Right cardiac atrium (tissue), 5 donors: Measurements from ENCODE around the gene DMBT1. TPM values are rescaled to one million over a fixed set of nuclear protein-coding genes. Genes with fewer than 3 reads are reported as not detected.
A peak's percentile ranks its signal among the peaks of the same experiment; 100 is the strongest.

ENCODE experiments used
- ATAC-seq, 2 donors: fragments of 200-7000 bp; cut with Tn5 transposase; one replicate each; pipeline versions ENCODE4 v1.8.0 to v1.9.1; 2020; ENCODE audit warnings: moderate library complexity in 2 of 2, mild to moderate bottlenecking in 1 of 2
- DNase-seq, 3 donors: peaks; one replicate each; pipeline ENCODE4 v3.0.0-alpha.2; 2020
- H3K27ac ChIP-seq: one replicate; pipeline ENCODE4 v1.5.1; 2013; ENCODE audit warnings: mild to moderate bottlenecking, low read length, control low read depth, moderate library complexity
- H3K27me3 ChIP-seq: one replicate; pipeline ENCODE4 v1.6.1; 2013; ENCODE audit not compliant: control insufficient read depth, insufficient read depth
- H3K4me1 ChIP-seq: one replicate; pipeline ENCODE4 v1.6.1; 2013; ENCODE audit warnings: low read length; ENCODE audit not compliant: control insufficient read depth, insufficient read depth
- H3K4me3 ChIP-seq: one replicate; pipeline ENCODE4 v1.5.1; 2013; ENCODE audit warnings: low read length, control low read depth
- H3K9me3 ChIP-seq: one replicate; pipeline ENCODE4 v1.6.1; 2013; ENCODE audit warnings: low read length; ENCODE audit not compliant: control insufficient read depth
- WGBS: extraction: QIAGEN DNeasy Blood & Tissue Kit; methylation state at CpG from one replicate; pipeline ENCODE4 v1.1.7; 2013; 5-methylcytosine and 5-hydroxymethylcytosine counted together
- intact Hi-C, 4 donors: fragments of 100-400 bp; cut with DNase I; formaldehyde crosslinking; loops; one replicate each; pipeline versions ENCODE4 v1.11.0 to v1.14.0; 2022 to 2023
- polyA plus RNA-seq: library from polyadenylated mRNA; stranded (reverse); fragments of 200-250 nt; gene quantifications from one replicate; pipeline ENCODE4 v1.2.3, GENCODE V29; 2013
- total RNA-seq, 4 donors: library from RNA; stranded (reverse); fragmentation: NEBNext Ultra II Directional; extraction: Animal tissue kit (Norgen Biotek cat#: 25700); gene quantifications; one replicate each; pipeline ENCODE4 v1.2.1, GENCODE V29; 2021
- donor health status: healthy with polysubstance abuse.
- donor health status: DM: no; HTN: yes; CAD: no.
- donor health status: DM: no; HTN: no; CAD: no.
- donor health status: DM: no; HTN: yes; CAD: no; lungs with severe emphysema.
- donor health status: DM: yes; HTN: yes; CAD: no.

The DMBT1 gene
- total and polyA plus RNA-seq, 5 donors: 0.06 to 0.17 (median 0.09) TPM

DNA sequence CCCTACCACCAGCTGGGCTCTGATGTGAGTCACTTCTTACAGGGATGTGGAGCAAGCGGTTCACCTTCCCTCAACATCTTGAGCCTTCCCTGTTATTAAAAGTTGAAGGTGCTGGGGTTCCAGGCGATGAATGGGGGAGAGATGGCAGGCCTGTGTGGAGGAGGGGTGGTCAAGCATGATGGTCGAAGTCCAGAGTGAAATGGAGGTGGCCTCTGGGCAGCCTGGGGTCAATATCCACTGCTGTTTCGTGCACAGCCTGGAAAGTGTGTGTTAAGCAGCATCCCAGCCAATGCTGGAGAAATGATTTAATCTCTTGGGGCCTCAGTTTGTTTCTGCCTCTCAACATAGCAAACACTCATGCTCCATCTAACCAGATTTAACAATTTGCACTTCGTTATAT is 33.7 kb upstream of the DMBT1 start:
- no peaks in the 10 kb centered on the region for H3K4me1 ChIP-seq
- no peaks in the 10 kb centered on the region for H3K9me3 ChIP-seq
- no peak overlapping the region for H3K27ac ChIP-seq
- ATAC-seq (no peak), DNase-seq (no peak)
- H3K27me3 ChIP-seq: no peaks in the 10 kb centered on the region
- WGBS: 80% methylated on average over 5 of the region's 5 CpGs
- intact Hi-C loops: no loop called here
- no peak overlapping the region for H3K4me3 ChIP-seq

- no peak overlapping the region for H3K27ac ChIP-seq
- DNase-seq: peak; percentile 68 to 79 (median 77)
- intact Hi-C loops: no loop called here
- ATAC-seq: peak; percentile 78 to 97
- no peaks in the 10 kb centered on the region for H3K27me3 ChIP-seq
- 54% methylated on average over 11 of the region's 11 CpGs for WGBS
- H3K4me3 ChIP-seq: no peak overlapping the region
- H3K4me1 ChIP-seq: no peaks in the 10 kb centered on the region
- H3K9me3 ChIP-seq: no peaks in the 10 kb centered on the region
Measured at GRCh38 chr10:122530177-122530576, 30.4 kb upstream of the DMBT1 start.

DNA sequence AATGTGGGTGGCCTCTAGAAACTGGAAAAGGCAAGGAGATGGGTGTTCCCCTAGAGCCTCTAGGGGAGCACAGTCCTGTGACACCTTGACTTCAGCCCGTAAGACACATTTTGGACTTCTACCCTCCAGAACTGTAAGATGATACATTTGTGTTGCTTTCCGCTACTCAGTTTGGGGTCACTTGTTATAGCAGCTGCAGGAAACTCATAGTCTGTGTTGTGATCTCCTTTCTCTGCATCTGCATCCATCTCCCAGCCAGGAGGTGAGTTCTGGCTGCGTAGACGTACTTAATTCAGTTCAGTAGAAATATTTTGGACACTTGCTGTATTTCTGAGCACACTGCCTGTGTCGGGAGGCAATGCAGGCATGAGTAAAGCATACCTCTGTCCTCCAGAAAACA is 29.3 kb upstream of the DMBT1 start:
- intact Hi-C loops: no loop called here
- no peaks in the 10 kb centered on the region for H3K4me1 ChIP-seq
- H3K27ac ChIP-seq: no peak overlapping the region
- no peak for DNase-seq
- H3K9me3 ChIP-seq: no peaks in the 10 kb centered on the region
- H3K27me3 ChIP-seq: no peaks in the 10 kb centered on the region
- ATAC-seq: no peak
- WGBS: 94% methylated on average over 5 of the region's 5 CpGs
- no peak overlapping the region for H3K4me3 ChIP-seq

DNA sequence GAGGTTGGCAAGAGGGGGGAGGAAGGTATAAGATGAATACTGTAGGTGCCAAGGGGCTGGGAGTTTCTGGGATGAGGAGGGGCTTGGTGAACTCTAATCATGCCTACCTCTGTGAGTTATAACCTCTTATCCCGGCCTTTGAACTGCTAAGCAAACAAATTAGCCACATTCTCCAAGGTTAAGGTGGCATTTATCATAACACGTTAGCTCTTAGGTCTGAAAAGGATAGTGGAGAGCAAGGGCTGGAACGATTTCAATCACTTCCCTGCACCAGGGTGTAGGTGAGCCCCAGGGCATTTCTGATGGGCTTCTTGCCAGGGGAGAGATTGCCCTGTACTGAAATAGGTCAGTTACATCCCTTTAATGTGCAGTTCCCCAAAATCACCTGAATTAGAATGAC is 28.6 kb upstream of the DMBT1 start:
- Histone ChIP-seq H3K4me1 (no peaks in the 10 kb centered on the region), H3K27me3 (no peaks in the 10 kb centered on the region), H3K27ac (no peak overlapping the region), H3K9me3 (no peaks in the 10 kb centered on the region), H3K4me3 (no peak overlapping the region)
- WGBS: 36% methylated on average over 3 of the region's 3 CpGs
- ATAC-seq (no peak), DNase-seq (no peak)
- intact Hi-C loops: no loop called here

GRCh38 chr10:122532601-122533296 is 27.8 kb upstream of the DMBT1 start:
- Histone ChIP-seq H3K27me3 (no peaks in the 10 kb centered on the region), H3K9me3 (no peaks in the 10 kb centered on the region), H3K4me3 (no peak overlapping the region), H3K27ac (no peak overlapping the region), H3K4me1 (no peaks in the 10 kb centered on the region)
- no peak for DNase-seq
- 92% methylated on average over 6 of the region's 6 CpGs for WGBS
- no peak for ATAC-seq
- intact Hi-C loops: no loop called here

- H3K9me3 ChIP-seq: no peaks in the 10 kb centered on the region
- H3K4me1 ChIP-seq: no peaks in the 10 kb centered on the region
- no peak overlapping the region for H3K27ac ChIP-seq
- WGBS: 98% methylated on average over 2 of the region's 2 CpGs
- no peak overlapping the region for H3K4me3 ChIP-seq
- DNase-seq (no peak), ATAC-seq (no peak)
- intact Hi-C loops: no loop called here
- H3K27me3 ChIP-seq: no peaks in the 10 kb centered on the region
Measured at GRCh38 chr10:122537545-122537944, 23.0 kb upstream of the DMBT1 start.

DNA sequence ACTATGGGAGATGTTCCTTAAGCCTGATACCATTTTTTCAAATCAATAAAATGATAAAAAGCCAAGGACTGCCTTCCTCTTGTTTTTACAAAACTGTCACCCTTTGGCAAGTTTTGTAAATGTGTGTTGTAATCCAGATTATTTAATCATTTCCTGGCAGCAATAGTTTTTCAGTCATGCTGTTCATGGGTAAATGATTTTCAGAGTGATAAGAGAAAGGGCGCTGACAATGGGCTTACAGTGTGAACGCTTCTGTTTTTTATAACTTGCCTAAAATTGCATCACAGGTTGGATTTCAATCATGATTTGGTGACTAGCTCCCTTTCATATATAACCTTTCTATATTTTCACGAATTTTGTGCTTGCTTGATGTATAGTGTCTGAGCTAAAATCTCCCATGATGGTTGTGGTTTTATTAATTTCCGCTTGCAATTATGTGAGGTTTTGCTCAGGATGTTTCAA is 19.0 kb upstream of the DMBT1 start:
- H3K27me3 ChIP-seq: no peaks in the 10 kb centered on the region
- H3K4me1 ChIP-seq: no peaks in the 10 kb centered on the region
- no peak overlapping the region for H3K27ac ChIP-seq
- no peaks in the 10 kb centered on the region for H3K9me3 ChIP-seq
- DNase-seq: no peak
- no peak for ATAC-seq
- intact Hi-C loops: no loop called here
- WGBS: 47% methylated on average over 4 of the region's 4 CpGs
- H3K4me3 ChIP-seq: no peak overlapping the region

DNA sequence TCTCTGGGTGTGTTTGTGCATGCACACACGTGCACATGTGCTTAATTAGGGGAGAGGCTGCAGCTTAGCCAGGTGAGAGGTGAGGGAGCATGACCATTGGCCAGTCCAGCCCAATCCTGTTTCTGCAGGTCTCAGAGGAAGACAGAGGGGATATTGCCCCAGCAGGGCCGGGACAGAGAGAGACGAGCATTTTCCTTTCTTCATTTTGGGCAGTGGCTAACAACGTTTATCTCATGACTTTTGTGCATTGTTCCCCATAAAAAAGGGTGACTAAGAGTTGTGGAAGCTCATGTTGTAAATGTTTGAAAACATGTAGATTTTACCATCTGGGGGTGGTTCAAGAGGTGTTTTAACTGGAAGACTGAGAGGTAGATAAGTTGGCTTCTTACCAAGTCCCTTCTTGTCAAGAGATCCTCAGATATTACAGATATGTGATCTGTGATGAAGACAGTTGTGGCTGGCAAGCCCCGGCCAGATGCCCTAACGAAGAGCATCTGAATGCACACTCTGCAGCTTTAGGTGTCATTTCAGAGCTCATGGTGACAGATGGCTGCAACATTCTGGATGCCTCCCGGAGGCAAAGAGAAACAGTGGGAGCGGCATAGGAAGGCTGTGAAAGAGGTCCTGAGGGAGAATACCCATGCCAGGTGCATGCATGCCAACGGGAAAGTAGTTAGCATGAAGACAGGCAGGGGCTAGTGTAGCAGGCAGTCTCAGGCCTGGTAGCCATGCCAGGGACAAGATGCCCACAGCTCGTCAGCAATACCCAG is 16.7 kb upstream of the DMBT1 start:
- intact Hi-C loops: no loop called here
- DNase-seq (no peak), ATAC-seq (no peak)
- 87% methylated on average over 10 of the region's 10 CpGs for WGBS
- H3K27me3 ChIP-seq: no peaks in the 10 kb centered on the region
- no peak overlapping the region for H3K27ac ChIP-seq
- H3K9me3 ChIP-seq: no peaks in the 10 kb centered on the region
- H3K4me3 ChIP-seq: no peak overlapping the region
- no peaks in the 10 kb centered on the region for H3K4me1 ChIP-seq

GRCh38 chr10:122544493-122544892 is 16.1 kb upstream of the DMBT1 start:
- Histone ChIP-seq H3K9me3 (no peaks in the 10 kb centered on the region), H3K4me1 (no peaks in the 10 kb centered on the region), H3K27ac (no peak overlapping the region), H3K27me3 (no peaks in the 10 kb centered on the region), H3K4me3 (no peak overlapping the region)
- WGBS: 91% methylated on average over 8 of the region's 8 CpGs
- intact Hi-C loops: no loop called here
- no peak for ATAC-seq
- no peak for DNase-seq

DNA sequence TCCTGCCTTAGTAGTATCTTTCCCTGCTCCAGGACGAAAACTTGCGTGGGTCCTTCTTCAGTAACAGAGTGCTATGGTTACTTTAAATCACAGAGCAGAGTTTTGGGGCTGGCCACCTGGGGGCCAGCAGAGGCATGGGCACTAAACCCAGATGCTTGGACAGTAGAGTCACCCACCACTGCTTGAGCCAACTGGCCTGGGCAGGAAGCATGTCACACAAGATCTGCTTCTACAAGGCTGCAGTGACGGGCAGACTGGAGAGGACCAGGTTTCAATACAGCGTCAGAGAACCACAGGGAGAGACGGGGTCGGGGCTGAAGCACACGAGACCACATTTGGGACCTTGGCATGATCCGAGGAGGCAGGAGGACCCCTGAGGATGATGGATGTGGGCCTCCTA is 14.3 kb upstream of the DMBT1 start:
- WGBS: 94% methylated on average over 8 of the region's 8 CpGs
- no peak overlapping the region for H3K4me3 ChIP-seq
- no peak overlapping the region for H3K27ac ChIP-seq
- ATAC-seq: no peak
- no peak for DNase-seq
- no peaks in the 10 kb centered on the region for H3K4me1 ChIP-seq
- H3K27me3 ChIP-seq: no peaks in the 10 kb centered on the region
- intact Hi-C loops: loop anchor here in 1 of 4 donors (5.0 kb wide), 1 partner anchor 94 kb away; the partner anchor contains the start of gene ARMS2
- no peaks in the 10 kb centered on the region for H3K9me3 ChIP-seq

DNA sequence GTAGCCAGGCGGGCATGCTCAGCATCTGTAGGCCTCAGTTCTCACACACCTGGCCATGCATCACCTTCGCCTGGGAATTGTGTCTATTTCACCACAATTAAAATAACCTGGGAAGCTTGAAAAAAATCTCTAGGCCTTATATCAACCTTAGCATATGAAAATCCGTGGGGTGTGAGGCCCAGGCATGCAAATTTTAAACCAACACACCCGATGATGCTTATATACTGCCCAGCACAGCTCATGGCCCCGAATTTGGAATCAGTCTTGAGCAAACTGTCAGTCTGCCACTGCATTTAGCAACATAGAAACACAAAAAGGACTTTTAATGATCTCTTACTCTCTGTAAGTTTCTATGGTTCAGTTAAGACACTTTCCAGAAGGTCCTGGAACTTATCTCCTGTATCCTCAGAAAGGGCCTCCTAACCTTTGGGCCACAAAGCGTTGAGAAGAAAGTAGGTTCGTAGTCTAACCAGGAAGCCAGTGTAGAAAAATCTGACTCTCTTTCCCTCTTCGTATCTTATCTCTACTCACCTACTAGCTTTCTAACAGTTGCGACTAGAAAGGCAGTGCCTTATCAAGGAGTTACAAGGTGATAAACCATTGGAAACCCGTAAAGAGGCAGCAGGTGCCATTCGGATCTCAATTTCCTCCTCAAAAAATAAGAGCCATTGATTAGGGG is 12.0 kb upstream of the DMBT1 start:
- Histone ChIP-seq H3K27me3 (no peaks in the 10 kb centered on the region), H3K27ac (no peak overlapping the region), H3K4me3 (no peak overlapping the region), H3K9me3 (no peaks in the 10 kb centered on the region), H3K4me1 (no peaks in the 10 kb centered on the region)
- 86% methylated on average over 11 of the region's 11 CpGs for WGBS
- DNase-seq (no peak), ATAC-seq (no peak)
- intact Hi-C loops: loop anchor here in 1 of 4 donors (5.0 kb wide), 1 partner anchor 96 kb away; the partner anchor contains the start of gene ARMS2
